ENCODE measurements around the gene LOC128125822.

DNA sequence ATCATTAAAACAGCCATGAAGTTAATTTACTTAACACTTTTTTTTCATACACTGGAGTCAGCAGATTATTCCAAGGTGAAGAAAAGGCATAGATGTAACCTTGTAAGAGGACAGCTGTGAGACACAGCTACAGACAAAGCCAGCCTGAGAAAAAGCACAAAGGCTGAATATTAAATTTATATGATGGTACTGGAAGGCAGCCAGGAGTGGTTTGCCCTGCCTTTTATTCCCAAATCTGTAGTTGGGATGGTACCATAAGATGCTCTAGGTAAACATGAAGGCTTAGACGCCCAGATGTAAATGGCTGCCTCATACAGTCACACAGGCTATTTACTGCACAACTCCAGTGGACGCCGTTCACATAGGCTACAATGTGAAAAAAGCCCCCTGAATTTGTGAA lies 42.1 kb upstream of the LOC128125822 start:
- TF ChIP-seq, protein P1, sequence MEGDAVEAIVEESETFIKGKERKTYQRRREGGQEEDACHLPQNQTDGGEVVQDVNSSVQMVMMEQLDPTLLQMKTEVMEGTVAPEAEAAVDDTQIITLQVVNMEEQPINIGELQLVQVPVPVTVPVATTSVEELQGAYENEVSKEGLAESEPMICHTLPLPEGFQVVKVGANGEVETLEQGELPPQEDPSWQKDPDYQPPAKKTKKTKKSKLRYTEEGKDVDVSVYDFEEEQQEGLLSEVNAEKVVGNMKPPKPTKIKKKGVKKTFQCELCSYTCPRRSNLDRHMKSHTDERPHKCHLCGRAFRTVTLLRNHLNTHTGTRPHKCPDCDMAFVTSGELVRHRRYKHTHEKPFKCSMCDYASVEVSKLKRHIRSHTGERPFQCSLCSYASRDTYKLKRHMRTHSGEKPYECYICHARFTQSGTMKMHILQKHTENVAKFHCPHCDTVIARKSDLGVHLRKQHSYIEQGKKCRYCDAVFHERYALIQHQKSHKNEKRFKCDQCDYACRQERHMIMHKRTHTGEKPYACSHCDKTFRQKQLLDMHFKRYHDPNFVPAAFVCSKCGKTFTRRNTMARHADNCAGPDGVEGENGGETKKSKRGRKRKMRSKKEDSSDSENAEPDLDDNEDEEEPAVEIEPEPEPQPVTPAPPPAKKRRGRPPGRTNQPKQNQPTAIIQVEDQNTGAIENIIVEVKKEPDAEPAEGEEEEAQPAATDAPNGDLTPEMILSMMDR (IDR thresholded peaks at IDR 0.05; ENCODE audit: low read depth, low read length): no peak
- no peak for TF ChIP-seq EZH2phosphoT487 (IDR thresholded peaks at IDR 0.05; ENCODE audit: low read depth)
